Spleen (tissue), 11 donors: ENCODE measurements around the gene UVSSA. TPM values are rescaled to one million over a fixed set of nuclear protein-coding genes. Genes with fewer than 3 reads are reported as not detected.
"Not testable (repeated sequence)": the region's sequence is repeated elsewhere in the genome, so short reads cannot be mapped to it uniquely, and the experiment has no call there.

Source experiments
- DNase-seq: peaks from one replicate; pipeline ENCODE4 v3.0.0-alpha.2; 2020
- H3K27ac ChIP-seq, 8 donors: fragments of 200-600 bp; sonication (generic) in 7 of 8; 1 replicate in 4 of 8; 2 replicates in 4 of 8; pipeline versions ENCODE4 v1.5.0 to v1.8.0; 2016 to 2021; ENCODE audit warnings: inconsistent platforms in 4 of 8, mild to moderate bottlenecking in 4 of 8, moderate library complexity in 1 of 8
- H3K27me3 ChIP-seq, 7 donors: fragments of 200-600 bp; sonication (generic) in 6 of 7; replicated peaks in 1 of 7; 1 replicate in 4 of 7; 2 replicates in 3 of 7; pipeline versions ENCODE4 v1.5.0 to v1.8.0; 2016 to 2021; ENCODE audit warnings: inconsistent platforms in 3 of 7, mild to moderate bottlenecking in 1 of 7
- H3K36me3 ChIP-seq, 6 donors: fragments of 200-600 bp; sonication (generic) in 5 of 6; 1 replicate in 4 of 6; 2 replicates in 2 of 6; pipeline versions ENCODE4 v1.5.0 to v1.8.0; 2016 to 2021; ENCODE audit warnings: inconsistent platforms in 2 of 6
- H3K4me1 ChIP-seq, 6 donors: fragments of 200-600 bp; sonication (generic) in 5 of 6; 1 replicate in 3 of 6; 2 replicates in 3 of 6; pipeline versions ENCODE4 v1.5.0 to v1.8.0; 2016 to 2021; ENCODE audit warnings: inconsistent platforms in 3 of 6
- H3K4me3 ChIP-seq, 8 donors: fragments of 200-600 bp; sonication (generic) in 7 of 8; 1 replicate in 4 of 8; 2 replicates in 4 of 8; pipeline versions ENCODE4 v1.5.0 to v1.8.0; 2016 to 2021; ENCODE audit warnings: inconsistent platforms in 4 of 8, mild to moderate bottlenecking in 4 of 8, moderate library complexity in 2 of 8
- H3K9me3 ChIP-seq, 8 donors: fragments of 200-600 bp; sonication (generic) in 7 of 8; 1 replicate in 4 of 8; 2 replicates in 4 of 8; pipeline versions ENCODE4 v1.5.0 to v1.8.0; 2016 to 2021; ENCODE audit warnings: inconsistent platforms in 4 of 8
- POLR2A ChIP-seq, 3 donors: fragments of 450-650 bp; IDR thresholded peaks; one replicate each; pipeline ENCODE4 v1.5.1; 2017; ENCODE audit warnings: antibody characterized with exemption in 3 of 3, mild to moderate bottlenecking in 1 of 3
- POLR2AphosphoS5 ChIP-seq, 3 donors: sonication (generic); formaldehyde crosslinking; IDR thresholded peaks; one replicate each; pipeline ENCODE4 v1.5.1; 2017; ENCODE audit warnings: antibody characterized with exemption in 3 of 3
- WGBS, 5 donors: extraction: QIAGEN DNeasy Blood & Tissue Kit in 3 of 5; methylation state at CpG; one replicate each; pipeline versions ENCODE4 v1.1.5 to v1.1.7; 2013 to 2018; 5-methylcytosine and 5-hydroxymethylcytosine counted together
- intact Hi-C: fragments of 100-400 bp; cut with DNase I; formaldehyde crosslinking; loops from one replicate; pipeline ENCODE4 v1.15.0; 2023; ENCODE audit warnings: low total_unique reads
- polyA plus RNA-seq, 3 donors: library from polyadenylated mRNA; stranded (reverse); fragments of 200-250 nt; gene quantifications; one replicate each; pipeline ENCODE4 v1.2.1, GENCODE V29; 2013
- total RNA-seq, 7 donors: library from RNA; depleted of rRNA in 3 of 7; stranded (reverse); fragments of >200 nt in 3 of 7; fragmentation: NEBNext Ultra II Directional in 4 of 7; extraction: Animal tissue kit (Norgen Biotek cat#: 25700) in 4 of 7; gene quantifications; one replicate each; pipeline versions ENCODE4 v1.1.0 to v1.2.1, GENCODE V29; 2016 to 2021
- TF ChIP-seq, protein P1 (sequence below), 11 experiments: fragments of 200-600 bp in 7 of 11; fragments of 450-650 bp in 4 of 11; sonication (generic) in 4 of 11; IDR thresholded peaks in 8 of 11; conservative IDR thresholded peaks in 3 of 11; 1 replicate in 7 of 11; 2 replicates in 4 of 11; pipeline versions ENCODE4 v1.4.0 to v1.8.0; 2016 to 2021; ENCODE audit warnings: antibody characterized with exemption in 11 of 11, inconsistent platforms in 4 of 11, mild to moderate bottlenecking in 1 of 11
- donor health status: healthy with polysubstance abuse.
- donor health status: DM: no; HTN: no; CAD: no; lungs with moderate emphysema.
- donor health status: DM: no; HTN: no; CAD: no.
- donor health status: Bipolar disorder and iron deficiency.
- donor health status: healthy.
- donor health status: DM: no; HTN: no; CAD: no.
- donor health status: DM: yes; HTN: yes; CAD: no.

Gene UVSSA
- total and polyA plus RNA-seq, 10 donors = 3.0 to 54.0 (median 26.8) TPM

DNA sequence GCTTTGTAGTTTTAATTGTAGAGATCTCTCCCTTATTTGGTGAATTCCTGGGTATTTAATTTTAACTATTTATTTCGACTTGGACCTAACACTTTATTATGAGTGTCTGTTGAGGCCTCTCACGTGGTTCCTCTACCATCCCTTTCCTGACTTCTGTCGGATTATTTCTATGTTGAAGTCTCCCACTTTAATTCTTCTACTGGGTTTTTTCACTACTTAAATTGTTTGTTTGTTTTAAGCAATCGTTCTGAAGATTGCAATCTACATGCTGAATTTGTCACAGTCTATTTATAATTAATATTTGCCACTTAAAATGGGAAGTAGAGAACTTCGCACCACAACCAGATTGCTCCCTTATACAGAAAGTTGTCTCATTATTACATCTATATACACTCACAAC is 80.0 kb downstream of the UVSSA start:
- intact Hi-C loops = no loop called here
- Histone ChIP-seq H3K9me3 (no peaks in the 10 kb centered on the region), H3K36me3 (no peaks in the 10 kb centered on the region), H3K27me3 (peaks cover 0 to 40% (median 3%) of the 10 kb centered on the region in 7 donors), H3K4me1 (no peaks in the 10 kb centered on the region), H3K27ac (no peak overlapping the region), H3K4me3 (no peak overlapping the region)
- 69 to 84% (median 72%) methylated on average over 5 of the region's 5 CpGs for WGBS, 5 donors
- no peak for DNase-seq
- TF ChIP-seq POLR2A (IDR thresholded peaks at IDR 0.05) (no peak), POLR2AphosphoS5 (IDR thresholded peaks at IDR 0.05) (no peak)
- TF ChIP-seq, protein P1, sequence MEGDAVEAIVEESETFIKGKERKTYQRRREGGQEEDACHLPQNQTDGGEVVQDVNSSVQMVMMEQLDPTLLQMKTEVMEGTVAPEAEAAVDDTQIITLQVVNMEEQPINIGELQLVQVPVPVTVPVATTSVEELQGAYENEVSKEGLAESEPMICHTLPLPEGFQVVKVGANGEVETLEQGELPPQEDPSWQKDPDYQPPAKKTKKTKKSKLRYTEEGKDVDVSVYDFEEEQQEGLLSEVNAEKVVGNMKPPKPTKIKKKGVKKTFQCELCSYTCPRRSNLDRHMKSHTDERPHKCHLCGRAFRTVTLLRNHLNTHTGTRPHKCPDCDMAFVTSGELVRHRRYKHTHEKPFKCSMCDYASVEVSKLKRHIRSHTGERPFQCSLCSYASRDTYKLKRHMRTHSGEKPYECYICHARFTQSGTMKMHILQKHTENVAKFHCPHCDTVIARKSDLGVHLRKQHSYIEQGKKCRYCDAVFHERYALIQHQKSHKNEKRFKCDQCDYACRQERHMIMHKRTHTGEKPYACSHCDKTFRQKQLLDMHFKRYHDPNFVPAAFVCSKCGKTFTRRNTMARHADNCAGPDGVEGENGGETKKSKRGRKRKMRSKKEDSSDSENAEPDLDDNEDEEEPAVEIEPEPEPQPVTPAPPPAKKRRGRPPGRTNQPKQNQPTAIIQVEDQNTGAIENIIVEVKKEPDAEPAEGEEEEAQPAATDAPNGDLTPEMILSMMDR (IDR thresholded peaks at IDR 0.05 in 8 of 11, conservative IDR thresholded peaks at IDR 0.05 in 3 of 11) = no peak

DNA sequence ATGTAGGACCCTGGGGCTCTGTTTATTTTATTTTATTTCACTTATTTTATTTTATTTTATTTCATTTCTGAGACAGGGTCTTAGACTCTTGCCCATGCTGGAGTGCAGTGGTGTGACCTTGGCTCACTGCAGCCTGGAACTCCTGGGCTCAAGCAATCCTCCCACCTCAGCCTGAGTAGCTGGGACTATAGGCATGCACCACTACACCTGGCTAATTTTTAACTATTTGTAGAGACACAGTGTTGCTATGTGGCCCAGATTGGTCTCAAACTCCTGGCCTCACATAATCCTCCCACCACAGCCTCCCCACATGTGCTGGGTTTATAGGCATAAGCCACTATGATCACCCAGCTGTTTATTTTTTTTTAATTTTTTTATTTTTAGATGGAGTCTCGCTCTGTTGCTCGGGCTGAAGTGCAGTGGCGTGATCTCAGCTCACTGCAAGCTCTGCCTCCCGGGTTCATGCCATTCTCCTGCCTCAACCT is 96.7 kb downstream of the UVSSA start:
- H3K27ac ChIP-seq, H3K36me3 ChIP-seq, H3K4me3 ChIP-seq, DNase-seq, H3K9me3 ChIP-seq, H3K4me1 ChIP-seq, intact Hi-C loops: not testable (repeated sequence)
- peaks cover 0 to 48% (median 6%) of the 10 kb centered on the region in 7 donors for H3K27me3 ChIP-seq
- WGBS, 5 donors = 76 to 87% (median 86%) methylated on average over 4 of the region's 4 CpGs

Other genes with a start within 250 kb of the UVSSA start
- gene RNF212, start 233.6 kb upstream of the UVSSA start, total RNA-seq = 1 to 10 TPM in 5 of 7 donors, under 1 TPM in 2; 0.46 to 5.6 (median 2.3) TPM
- gene RNF212, start 233.6 kb upstream of the UVSSA start, polyA plus RNA-seq = 1 to 10 TPM; 1.8 to 3.5 (median 2.0) TPM
- 10 to 100 TPM; 15.5 to 51.3 (median 43.7) TPM for gene SPON2, start 174.6 kb upstream of the UVSSA start, total RNA-seq
- 10 to 100 TPM in 2 of 3 donors, 1 to 10 TPM in 1; 8.3 to 29.8 (median 11.7) TPM for gene SPON2, start 174.6 kb upstream of the UVSSA start, polyA plus RNA-seq
- gene CTBP1, start 98.1 kb upstream of the UVSSA start, total RNA-seq = 100 to 1,000 TPM; 162 to 226 (median 196) TPM
- 100 to 1,000 TPM; 101 to 176 (median 123) TPM for gene CTBP1, start 98.1 kb upstream of the UVSSA start, polyA plus RNA-seq
- gene MAEA, start 57.3 kb upstream of the UVSSA start, total RNA-seq = 100 to 1,000 TPM in 1 of 7 donors, 10 to 100 TPM in 6; 64.3 to 112 (median 85.6) TPM
- gene MAEA, start 57.3 kb upstream of the UVSSA start, polyA plus RNA-seq = 10 to 100 TPM; 46.6 to 76.5 (median 58.8) TPM
- gene NKX1-1, start 59.2 kb downstream of the UVSSA start, total RNA-seq = not detected
- not detected for gene NKX1-1, start 59.2 kb downstream of the UVSSA start, polyA plus RNA-seq